Epithelial cell of esophagus (primary cell): ENCODE measurements around the gene NSA2.
A peak's percentile ranks its signal among the peaks of the same experiment; 100 is the strongest.

Source experiments
- DNase-seq: peaks from one replicate; pipeline ENCODE4 v3.0.0; 2010; ENCODE audit warnings: low read depth
- H3K4me3 ChIP-seq: 2 replicates; pipeline ENCODE4 v1.5.1; 2011; ENCODE audit warnings: mild to moderate bottlenecking, low read length, control low read depth
- TF ChIP-seq, protein P1 (sequence below): IDR thresholded peaks from 2 replicates; pipeline ENCODE4 v1.5.1; 2011; ENCODE audit warnings: low read depth, mild to moderate bottlenecking, low read length, control low read depth, inconsistent platforms; ENCODE audit not compliant: insufficient read depth; ENCODE audit errors: missing control alignments

The NSA2 gene

GRCh38 chr5:74801941-74802340, 34.9 kb downstream of the NSA2 start:
- TF ChIP-seq, protein P1, sequence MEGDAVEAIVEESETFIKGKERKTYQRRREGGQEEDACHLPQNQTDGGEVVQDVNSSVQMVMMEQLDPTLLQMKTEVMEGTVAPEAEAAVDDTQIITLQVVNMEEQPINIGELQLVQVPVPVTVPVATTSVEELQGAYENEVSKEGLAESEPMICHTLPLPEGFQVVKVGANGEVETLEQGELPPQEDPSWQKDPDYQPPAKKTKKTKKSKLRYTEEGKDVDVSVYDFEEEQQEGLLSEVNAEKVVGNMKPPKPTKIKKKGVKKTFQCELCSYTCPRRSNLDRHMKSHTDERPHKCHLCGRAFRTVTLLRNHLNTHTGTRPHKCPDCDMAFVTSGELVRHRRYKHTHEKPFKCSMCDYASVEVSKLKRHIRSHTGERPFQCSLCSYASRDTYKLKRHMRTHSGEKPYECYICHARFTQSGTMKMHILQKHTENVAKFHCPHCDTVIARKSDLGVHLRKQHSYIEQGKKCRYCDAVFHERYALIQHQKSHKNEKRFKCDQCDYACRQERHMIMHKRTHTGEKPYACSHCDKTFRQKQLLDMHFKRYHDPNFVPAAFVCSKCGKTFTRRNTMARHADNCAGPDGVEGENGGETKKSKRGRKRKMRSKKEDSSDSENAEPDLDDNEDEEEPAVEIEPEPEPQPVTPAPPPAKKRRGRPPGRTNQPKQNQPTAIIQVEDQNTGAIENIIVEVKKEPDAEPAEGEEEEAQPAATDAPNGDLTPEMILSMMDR, result no peak
- DNase-seq, result peak; percentile 57
- H3K4me3 ChIP-seq, result no peak overlapping the region

- TF ChIP-seq, protein P1, result no peak
- peak; percentile 94 for DNase-seq
- no peak overlapping the region for H3K4me3 ChIP-seq
Observed at GRCh38 chr5:74810915-74811314, 43.9 kb downstream of the NSA2 start.

DNA sequence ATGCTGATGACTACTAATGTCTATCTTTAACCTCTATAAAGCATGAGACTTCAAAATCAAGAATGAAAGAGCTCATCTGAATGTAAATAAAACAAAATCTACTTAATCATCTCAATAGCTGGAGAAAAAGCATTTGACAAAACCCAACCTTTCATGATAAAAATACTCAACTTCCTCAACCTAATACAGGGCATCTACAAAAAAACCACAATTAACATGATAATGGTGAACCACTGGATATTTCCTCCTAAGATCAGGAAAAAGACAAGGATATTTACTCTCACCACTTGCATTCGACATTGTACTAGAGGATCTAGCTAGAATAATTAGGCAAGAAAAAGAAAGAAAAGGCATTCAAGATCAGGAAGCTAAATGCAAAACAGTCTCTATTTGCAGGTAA, 49.8 kb downstream of the NSA2 start:
- DNase-seq, result no peak
- H3K4me3 ChIP-seq, result no peak overlapping the region
- TF ChIP-seq, protein P1, result no peak

DNA sequence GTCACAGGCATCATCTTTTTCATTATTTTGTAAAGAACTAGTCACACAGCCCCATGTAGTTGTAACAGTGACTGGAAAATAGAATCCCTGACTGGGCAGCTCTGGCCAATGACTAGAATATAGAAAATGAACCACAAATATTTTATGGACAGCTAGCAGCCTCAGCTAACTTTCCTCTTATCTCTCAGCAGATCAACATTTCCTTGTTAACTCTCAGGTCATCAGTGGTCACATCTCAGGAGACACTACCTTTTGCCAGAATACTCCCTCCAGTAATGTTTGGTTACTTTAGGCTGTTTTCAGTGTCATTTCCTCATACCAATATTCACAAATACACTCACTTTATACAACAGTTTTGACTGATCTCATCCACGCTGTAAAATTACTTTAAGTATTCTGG, 55.2 kb downstream of the NSA2 start:
- DNase-seq, result no peak
- TF ChIP-seq, protein P1, result no peak
- no peak overlapping the region for H3K4me3 ChIP-seq

DNA sequence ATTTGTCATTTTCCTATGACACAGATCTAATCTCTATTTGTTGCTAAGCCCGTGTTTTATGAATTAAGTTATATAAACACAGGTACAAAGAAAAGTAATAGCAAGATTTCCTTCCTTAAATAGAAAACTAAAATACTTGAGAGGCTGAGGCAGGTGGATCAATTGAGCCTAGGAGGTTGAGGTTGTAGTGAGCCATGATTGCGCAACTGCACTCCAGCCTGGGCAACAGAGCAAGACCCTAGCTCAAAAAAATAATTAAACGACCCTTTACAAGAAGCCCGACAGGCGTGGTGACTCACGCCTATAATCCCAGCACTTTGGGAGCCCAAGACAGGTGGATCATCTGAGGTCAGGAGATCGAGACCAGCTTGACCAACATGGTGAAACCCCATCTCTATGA, 62.4 kb downstream of the NSA2 start:
- TF ChIP-seq, protein P1, result no peak
- H3K4me3 ChIP-seq, result no peak overlapping the region
- DNase-seq, result no peak
